ENCODE measurements around the gene SLC22A7.
"Not testable (repeated sequence)": the region's sequence is repeated elsewhere in the genome, so short reads cannot be mapped to it uniquely, and the experiment has no call there.

Gene SLC22A7

DNA sequence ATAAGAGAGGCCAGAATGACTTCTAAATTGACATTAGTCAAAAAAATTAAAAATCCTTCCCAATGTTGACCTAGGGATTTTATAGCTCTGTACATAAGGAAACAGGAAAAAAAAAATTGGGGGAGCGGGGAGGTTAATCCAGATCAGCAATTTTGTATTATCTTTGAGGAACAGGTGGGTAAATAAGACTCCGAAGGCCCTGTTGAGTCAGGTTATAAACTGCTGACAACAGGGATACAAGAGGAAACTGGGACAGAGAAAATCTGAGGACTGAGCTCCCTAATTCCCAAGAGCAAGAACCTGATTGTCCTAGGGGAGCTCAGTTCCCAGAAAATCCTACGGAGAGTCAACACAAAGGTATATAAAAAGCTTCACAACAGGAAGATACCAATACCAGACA is 37.4 kb downstream of the SLC22A7 start:
- no peak for DNase-seq (ENCODE audit: extremely low spot score)
- POLR2A ChIA-PET, result no interaction called here

DNA sequence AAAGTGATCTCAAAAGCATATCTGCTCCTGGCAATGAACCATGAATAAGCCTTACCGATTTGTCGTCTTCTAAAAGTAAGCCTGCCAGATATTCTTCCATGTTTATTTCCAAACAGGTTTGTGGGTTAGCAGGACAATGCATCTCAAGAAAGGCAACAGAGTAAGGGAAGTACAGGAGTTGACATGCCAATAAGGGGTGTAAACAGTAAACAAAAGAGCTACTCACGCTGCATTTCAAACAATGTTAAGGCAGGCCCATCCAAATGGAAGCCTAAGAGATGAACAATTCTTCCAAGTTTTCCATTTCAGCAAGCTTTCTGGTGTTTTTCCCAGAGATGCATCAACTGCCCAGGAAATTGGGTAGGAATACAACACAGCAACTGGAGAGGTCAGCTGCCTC is 38.3 kb downstream of the SLC22A7 start:
- ChIA-PET CTCF (interaction anchor here (0.6 to 1.2 kb wide), 2 partner anchors 15 to 170 kb away, joined by 3 read pairs; no protein-coding TSS in a partner anchor), POLR2A (interaction anchor here (1.2 kb wide), 1 partner anchor 89 kb away, joined by 4 read pairs; no protein-coding TSS in a partner anchor)
- no peak for DNase-seq (ENCODE audit: extremely low spot score)
- TF ChIP-seq, protein P1, sequence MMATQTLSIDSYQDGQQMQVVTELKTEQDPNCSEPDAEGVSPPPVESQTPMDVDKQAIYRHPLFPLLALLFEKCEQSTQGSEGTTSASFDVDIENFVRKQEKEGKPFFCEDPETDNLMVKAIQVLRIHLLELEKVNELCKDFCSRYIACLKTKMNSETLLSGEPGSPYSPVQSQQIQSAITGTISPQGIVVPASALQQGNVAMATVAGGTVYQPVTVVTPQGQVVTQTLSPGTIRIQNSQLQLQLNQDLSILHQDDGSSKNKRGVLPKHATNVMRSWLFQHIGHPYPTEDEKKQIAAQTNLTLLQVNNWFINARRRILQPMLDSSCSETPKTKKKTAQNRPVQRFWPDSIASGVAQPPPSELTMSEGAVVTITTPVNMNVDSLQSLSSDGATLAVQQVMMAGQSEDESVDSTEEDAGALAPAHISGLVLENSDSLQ (IDR thresholded peaks at IDR 0.05), result no peak
- TF ChIP-seq FOXA1 (IDR thresholded peaks at IDR 0.05) (no peak), BHLHE40 (IDR thresholded peaks at IDR 0.05; ENCODE audit: borderline replicate concordance) (no peak), HDGF (IDR thresholded peaks at IDR 0.05; ENCODE audit: borderline replicate concordance) (no peak), TARDBP (IDR thresholded peaks at IDR 0.05) (no peak), ARNT (IDR thresholded peaks at IDR 0.05) (no peak), FOXK2 (IDR thresholded peaks at IDR 0.05) (no peak), FOXM1 (IDR thresholded peaks at IDR 0.05; ENCODE audit: borderline replicate concordance) (no peak), L3MBTL2 (conservative IDR thresholded peaks at IDR 0.05) (no peak), SUZ12 (IDR thresholded peaks at IDR 0.05) (no peak), CTBP1 (IDR thresholded peaks at IDR 0.05; ENCODE audit: borderline replicate concordance) (no peak), NFRKB (IDR thresholded peaks at IDR 0.05) (no peak), SP1 (IDR thresholded peaks at IDR 0.05) (no peak), LEF1 (IDR thresholded peaks at IDR 0.05; ENCODE audit: borderline replicate concordance) (no peak), ELF4 (IDR thresholded peaks at IDR 0.05) (no peak), ZNF384 (IDR thresholded peaks at IDR 0.05) (no peak)

More for the DNA sequence above, 37.4 kb downstream of the SLC22A7 start:
- TF ChIP-seq CTBP1 (IDR thresholded peaks at IDR 0.05; ENCODE audit: borderline replicate concordance) (no peak), NFRKB (IDR thresholded peaks at IDR 0.05) (no peak), FOXK2 (IDR thresholded peaks at IDR 0.05) (no peak), LEF1 (IDR thresholded peaks at IDR 0.05; ENCODE audit: borderline replicate concordance) (no peak), ZNF384 (IDR thresholded peaks at IDR 0.05) (no peak), ELF4 (IDR thresholded peaks at IDR 0.05) (no peak), TARDBP (IDR thresholded peaks at IDR 0.05) (no peak), HDGF (IDR thresholded peaks at IDR 0.05; ENCODE audit: borderline replicate concordance) (no peak), SUZ12 (IDR thresholded peaks at IDR 0.05) (no peak), L3MBTL2 (conservative IDR thresholded peaks at IDR 0.05) (no peak), ARNT (IDR thresholded peaks at IDR 0.05) (no peak)
- CTCF ChIA-PET, result interaction anchor here (0.6 to 1.2 kb wide), 4 partner anchors 14 to 379 kb away, joined by 3 to 4 read pairs (median 3); partner anchors contain the start of gene DNPH1

DNA sequence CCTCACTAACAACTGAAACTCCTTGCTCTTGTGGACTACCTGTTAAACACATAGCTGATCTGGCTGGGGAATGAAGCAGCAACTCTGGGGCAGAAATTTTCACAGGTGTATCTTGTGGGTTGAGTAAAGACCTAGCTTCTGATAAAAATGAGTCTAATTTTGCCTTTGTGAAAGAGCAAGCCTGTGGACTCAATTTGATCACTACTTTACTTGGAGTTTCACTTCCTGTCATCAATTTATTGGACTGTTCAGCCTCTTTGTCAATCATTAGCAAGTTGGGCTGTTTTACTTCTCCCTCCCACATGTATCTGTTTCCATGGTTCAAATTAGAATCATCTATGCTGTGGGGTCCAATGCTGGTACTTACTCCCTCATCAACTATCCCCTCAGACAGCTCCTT is 40.2 kb downstream of the SLC22A7 start:
- no peak for TF ChIP-seq FOXK2 (IDR thresholded peaks at IDR 0.05)
- TF ChIP-seq, protein P1 (IDR thresholded peaks at IDR 0.05), result no peak
- TF ChIP-seq ZNF384 (IDR thresholded peaks at IDR 0.05), result no peak
- no peak for TF ChIP-seq SP1 (IDR thresholded peaks at IDR 0.05)
- no peak for TF ChIP-seq TARDBP (IDR thresholded peaks at IDR 0.05)
- no peak for TF ChIP-seq BHLHE40 (IDR thresholded peaks at IDR 0.05; ENCODE audit: borderline replicate concordance)
- TF ChIP-seq ELF4 (IDR thresholded peaks at IDR 0.05), result no peak
- no peak for TF ChIP-seq LEF1 (IDR thresholded peaks at IDR 0.05; ENCODE audit: borderline replicate concordance)
- no peak for TF ChIP-seq SUZ12 (IDR thresholded peaks at IDR 0.05)
- TF ChIP-seq NFRKB (IDR thresholded peaks at IDR 0.05), result no peak
- no peak for TF ChIP-seq FOXA1 (IDR thresholded peaks at IDR 0.05)
- no peak for TF ChIP-seq FOXM1 (IDR thresholded peaks at IDR 0.05; ENCODE audit: borderline replicate concordance)
- no peak for TF ChIP-seq HDGF (IDR thresholded peaks at IDR 0.05; ENCODE audit: borderline replicate concordance)
- TF ChIP-seq ARNT (IDR thresholded peaks at IDR 0.05), result no peak
- no peak for TF ChIP-seq CTBP1 (IDR thresholded peaks at IDR 0.05; ENCODE audit: borderline replicate concordance)
- TF ChIP-seq L3MBTL2 (conservative IDR thresholded peaks at IDR 0.05), result no peak
- no peak for DNase-seq (ENCODE audit: extremely low spot score)
- POLR2A ChIA-PET, result no interaction called here
- CTCF ChIA-PET, result no interaction called here

DNA sequence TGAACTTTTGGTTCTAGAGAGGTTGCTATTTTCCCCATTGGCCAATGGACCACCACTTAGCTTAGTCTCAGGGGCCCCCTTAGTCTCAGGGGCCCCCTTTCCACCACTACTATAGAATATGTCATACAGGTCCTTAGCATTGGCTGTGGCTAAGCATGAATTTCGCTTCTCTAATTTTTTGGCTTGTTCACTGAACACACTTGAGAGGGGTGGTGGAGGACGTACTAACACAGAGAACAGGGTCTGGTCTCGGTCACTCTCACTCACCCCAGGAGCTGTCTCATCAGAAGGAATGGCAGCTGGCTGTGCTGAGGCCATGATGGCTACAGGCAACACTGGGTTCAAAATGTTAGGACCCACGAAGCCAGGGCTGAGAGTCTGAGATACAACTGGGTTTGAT is 41.1 kb downstream of the SLC22A7 start:
- ChIA-PET CTCF (no interaction called here), POLR2A (no interaction called here)
- DNase-seq (ENCODE audit: extremely low spot score), result no peak
- TF ChIP-seq FOXA1 (IDR thresholded peaks at IDR 0.05) (no peak), NFRKB (IDR thresholded peaks at IDR 0.05) (no peak), ELF4 (IDR thresholded peaks at IDR 0.05) (no peak), FOXK2 (IDR thresholded peaks at IDR 0.05) (no peak), BHLHE40 (IDR thresholded peaks at IDR 0.05; ENCODE audit: borderline replicate concordance) (no peak), ARNT (IDR thresholded peaks at IDR 0.05) (no peak), FOXM1 (IDR thresholded peaks at IDR 0.05; ENCODE audit: borderline replicate concordance) (no peak), CTBP1 (IDR thresholded peaks at IDR 0.05; ENCODE audit: borderline replicate concordance) (no peak), SP1 (IDR thresholded peaks at IDR 0.05) (no peak)
- TF ChIP-seq, protein P1 (IDR thresholded peaks at IDR 0.05), result no peak

DNA sequence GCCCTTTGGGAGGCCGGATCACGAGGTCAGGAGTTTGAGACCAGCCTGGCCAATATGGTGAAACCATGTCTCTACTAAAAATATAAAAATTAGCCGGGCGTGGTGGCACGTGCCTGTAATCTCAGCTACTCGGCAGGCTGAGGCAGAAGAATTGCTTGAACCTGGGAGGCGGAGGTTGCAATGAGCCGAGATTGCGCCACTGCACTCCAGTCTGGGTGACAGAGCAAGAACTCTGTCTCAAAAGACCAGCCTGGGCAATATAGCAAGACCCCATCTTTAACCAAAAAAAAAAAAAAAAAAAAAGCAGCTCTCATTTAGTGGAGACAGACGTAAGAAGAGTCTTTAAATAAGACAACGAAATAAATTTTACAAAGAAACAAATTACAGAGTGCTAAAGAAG is 48.2 kb downstream of the SLC22A7 start:
- POLR2A ChIA-PET, CTCF ChIA-PET: not testable (repeated sequence)

DNA sequence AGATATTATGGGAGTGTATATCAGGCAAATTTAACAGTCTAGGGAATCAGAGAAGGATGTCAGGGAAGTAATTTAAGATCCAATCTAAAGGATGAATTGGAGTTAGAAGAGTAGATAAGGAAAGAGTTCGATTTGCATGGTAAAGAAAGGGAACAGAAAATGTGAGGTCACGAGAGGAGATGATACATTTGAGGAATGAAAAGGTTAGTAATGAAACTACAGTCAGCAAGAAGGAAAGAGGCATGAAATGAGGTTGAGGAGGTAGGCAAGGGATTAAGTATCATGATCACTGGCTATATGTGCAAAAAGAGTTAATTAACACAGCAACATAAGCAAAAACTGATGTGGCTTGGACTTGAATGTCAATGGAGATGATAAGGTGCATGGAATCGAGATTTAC is 49.0 kb downstream of the SLC22A7 start:
- CTCF ChIA-PET, result no interaction called here
- DNase-seq (ENCODE audit: extremely low spot score), result no peak
- TF ChIP-seq BHLHE40 (IDR thresholded peaks at IDR 0.05; ENCODE audit: borderline replicate concordance) (no peak), TARDBP (IDR thresholded peaks at IDR 0.05) (no peak), L3MBTL2 (conservative IDR thresholded peaks at IDR 0.05) (no peak), FOXA1 (IDR thresholded peaks at IDR 0.05) (no peak), SP1 (IDR thresholded peaks at IDR 0.05) (no peak), HDGF (IDR thresholded peaks at IDR 0.05; ENCODE audit: borderline replicate concordance) (no peak), ARNT (IDR thresholded peaks at IDR 0.05) (no peak)
- POLR2A ChIA-PET, result no interaction called here

More for the DNA sequence above, 48.2 kb downstream of the SLC22A7 start:
- not testable (repeated sequence) for DNase-seq (ENCODE audit: extremely low spot score)
